Measurements from ENCODE around the gene TENM4. TPM values are rescaled to one million over a fixed set of nuclear protein-coding genes. Genes with fewer than 3 reads are reported as not detected.
A peak's percentile ranks its signal among the peaks of the same experiment; 100 is the strongest.

The TENM4 gene
- total and polyA plus RNA-seq, 10 of the 15 experiments (the other 5 are each of a cell fraction or from before 2014, with no cell fraction given): 0.03 to 0.12 (median 0.06) TPM; not detected in 7

DNA sequence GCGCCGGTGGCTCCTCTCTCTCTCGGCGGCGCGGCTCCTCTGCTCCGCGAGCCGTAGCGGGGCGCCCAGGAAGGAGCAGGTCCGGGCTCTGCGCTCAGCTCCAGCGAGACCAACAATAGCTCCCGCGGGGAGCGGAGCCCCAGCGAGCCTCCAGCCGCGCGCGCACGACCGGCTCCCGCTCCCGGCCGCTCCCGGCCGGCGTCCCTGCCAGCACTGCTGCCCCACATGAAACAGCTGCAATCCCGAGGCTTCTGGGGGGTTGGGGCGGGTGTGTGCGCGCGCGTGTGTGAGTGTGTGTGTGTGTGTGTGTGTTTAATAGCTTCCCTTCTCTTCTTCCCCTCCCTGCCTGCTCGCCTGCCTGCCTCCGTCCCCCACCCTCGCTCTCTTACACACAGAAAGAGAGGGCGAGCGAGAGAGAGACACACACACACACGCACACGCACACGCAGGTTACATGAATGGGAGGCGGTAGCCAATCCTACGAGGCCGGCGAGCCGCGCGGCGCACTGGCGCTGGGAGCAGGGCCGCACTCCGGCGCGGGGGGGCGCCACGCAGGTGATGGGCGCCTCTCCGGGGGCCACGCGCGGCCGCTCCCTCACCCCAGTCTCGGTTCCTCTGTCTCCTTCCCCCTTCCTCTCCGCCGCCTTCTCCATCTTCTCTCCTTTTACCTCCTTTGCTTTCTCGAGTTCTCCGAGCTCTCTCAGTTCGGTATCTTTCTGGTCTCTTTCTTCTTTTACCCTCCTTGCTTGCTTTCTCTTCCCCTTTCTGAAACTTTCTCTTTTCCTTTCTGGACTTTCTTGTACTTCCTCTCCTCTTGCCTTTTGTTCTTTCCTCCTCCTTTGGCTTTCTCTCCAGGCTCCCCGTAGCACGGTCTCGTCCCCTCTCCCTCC lies at the start of gene TENM4 (continued):
- no peak for TF ChIP-seq TAF1 (IDR thresholded peaks at IDR 0.05; ENCODE audit: borderline replicate concordance, low read depth, low read length)
- no peak for TF ChIP-seq CBX5 (IDR thresholded peaks at IDR 0.05; ENCODE audit: low read depth)
- TF ChIP-seq KDM1A (IDR thresholded peaks at IDR 0.05; ENCODE audit: borderline replicate concordance): no peak
- TF ChIP-seq, protein P1, sequence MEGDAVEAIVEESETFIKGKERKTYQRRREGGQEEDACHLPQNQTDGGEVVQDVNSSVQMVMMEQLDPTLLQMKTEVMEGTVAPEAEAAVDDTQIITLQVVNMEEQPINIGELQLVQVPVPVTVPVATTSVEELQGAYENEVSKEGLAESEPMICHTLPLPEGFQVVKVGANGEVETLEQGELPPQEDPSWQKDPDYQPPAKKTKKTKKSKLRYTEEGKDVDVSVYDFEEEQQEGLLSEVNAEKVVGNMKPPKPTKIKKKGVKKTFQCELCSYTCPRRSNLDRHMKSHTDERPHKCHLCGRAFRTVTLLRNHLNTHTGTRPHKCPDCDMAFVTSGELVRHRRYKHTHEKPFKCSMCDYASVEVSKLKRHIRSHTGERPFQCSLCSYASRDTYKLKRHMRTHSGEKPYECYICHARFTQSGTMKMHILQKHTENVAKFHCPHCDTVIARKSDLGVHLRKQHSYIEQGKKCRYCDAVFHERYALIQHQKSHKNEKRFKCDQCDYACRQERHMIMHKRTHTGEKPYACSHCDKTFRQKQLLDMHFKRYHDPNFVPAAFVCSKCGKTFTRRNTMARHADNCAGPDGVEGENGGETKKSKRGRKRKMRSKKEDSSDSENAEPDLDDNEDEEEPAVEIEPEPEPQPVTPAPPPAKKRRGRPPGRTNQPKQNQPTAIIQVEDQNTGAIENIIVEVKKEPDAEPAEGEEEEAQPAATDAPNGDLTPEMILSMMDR (IDR thresholded peaks at IDR 0.05 in 2 of 3, conservative IDR thresholded peaks at IDR 0.05 in 1 of 3; ENCODE audit: control insufficient read depth in 2 of 3, extremely low read depth in 1 of 3, insufficient read depth in 1 of 3, low read depth in 3 of 3, low read length in 3 of 3): peak in 2 of 3 experiments; percentile 7 to 18; a peak in 1 of 6 replicates
- TF ChIP-seq POLR2A (IDR thresholded peaks at IDR 0.05; ENCODE audit: low read depth, low read length): no peak
- no peak for TF ChIP-seq EGR1 (IDR thresholded peaks at IDR 0.05; ENCODE audit: borderline replicate concordance in 1 of 2, low read depth in 2 of 2, low read length in 2 of 2)
- TF ChIP-seq NFIC (IDR thresholded peaks at IDR 0.05; ENCODE audit: low read depth, low read length): no peak
- TF ChIP-seq ZNF622 (IDR thresholded peaks at IDR 0.05): no peak
- TF ChIP-seq IKZF2 (IDR thresholded peaks at IDR 0.05): no peak
- no peak for TF ChIP-seq KAT2A (conservative IDR thresholded peaks at IDR 0.05; ENCODE audit: control insufficient read depth, low read depth, low read length)
- TF ChIP-seq RAD21 (IDR thresholded peaks at IDR 0.05; ENCODE audit: insufficient read depth, low read depth, low read length): no peak
- TF ChIP-seq, protein P2, sequence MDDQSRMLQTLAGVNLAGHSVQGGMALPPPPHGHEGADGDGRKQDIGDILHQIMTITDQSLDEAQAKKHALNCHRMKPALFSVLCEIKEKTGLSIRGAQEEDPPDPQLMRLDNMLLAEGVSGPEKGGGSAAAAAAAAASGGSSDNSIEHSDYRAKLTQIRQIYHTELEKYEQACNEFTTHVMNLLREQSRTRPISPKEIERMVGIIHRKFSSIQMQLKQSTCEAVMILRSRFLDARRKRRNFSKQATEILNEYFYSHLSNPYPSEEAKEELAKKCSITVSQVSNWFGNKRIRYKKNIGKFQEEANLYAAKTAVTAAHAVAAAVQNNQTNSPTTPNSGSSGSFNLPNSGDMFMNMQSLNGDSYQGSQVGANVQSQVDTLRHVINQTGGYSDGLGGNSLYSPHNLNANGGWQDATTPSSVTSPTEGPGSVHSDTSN (IDR thresholded peaks at IDR 0.05; ENCODE audit: insufficient replicate concordance, low read depth, low read length): no peak
- TF ChIP-seq, protein P3, sequence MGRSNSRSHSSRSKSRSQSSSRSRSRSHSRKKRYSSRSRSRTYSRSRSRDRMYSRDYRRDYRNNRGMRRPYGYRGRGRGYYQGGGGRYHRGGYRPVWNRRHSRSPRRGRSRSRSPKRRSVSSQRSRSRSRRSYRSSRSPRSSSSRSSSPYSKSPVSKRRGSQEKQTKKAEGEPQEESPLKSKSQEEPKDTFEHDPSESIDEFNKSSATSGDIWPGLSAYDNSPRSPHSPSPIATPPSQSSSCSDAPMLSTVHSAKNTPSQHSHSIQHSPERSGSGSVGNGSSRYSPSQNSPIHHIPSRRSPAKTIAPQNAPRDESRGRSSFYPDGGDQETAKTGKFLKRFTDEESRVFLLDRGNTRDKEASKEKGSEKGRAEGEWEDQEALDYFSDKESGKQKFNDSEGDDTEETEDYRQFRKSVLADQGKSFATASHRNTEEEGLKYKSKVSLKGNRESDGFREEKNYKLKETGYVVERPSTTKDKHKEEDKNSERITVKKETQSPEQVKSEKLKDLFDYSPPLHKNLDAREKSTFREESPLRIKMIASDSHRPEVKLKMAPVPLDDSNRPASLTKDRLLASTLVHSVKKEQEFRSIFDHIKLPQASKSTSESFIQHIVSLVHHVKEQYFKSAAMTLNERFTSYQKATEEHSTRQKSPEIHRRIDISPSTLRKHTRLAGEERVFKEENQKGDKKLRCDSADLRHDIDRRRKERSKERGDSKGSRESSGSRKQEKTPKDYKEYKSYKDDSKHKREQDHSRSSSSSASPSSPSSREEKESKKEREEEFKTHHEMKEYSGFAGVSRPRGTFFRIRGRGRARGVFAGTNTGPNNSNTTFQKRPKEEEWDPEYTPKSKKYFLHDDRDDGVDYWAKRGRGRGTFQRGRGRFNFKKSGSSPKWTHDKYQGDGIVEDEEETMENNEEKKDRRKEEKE (IDR thresholded peaks at IDR 0.05): no peak
- TF ChIP-seq, protein P4, sequence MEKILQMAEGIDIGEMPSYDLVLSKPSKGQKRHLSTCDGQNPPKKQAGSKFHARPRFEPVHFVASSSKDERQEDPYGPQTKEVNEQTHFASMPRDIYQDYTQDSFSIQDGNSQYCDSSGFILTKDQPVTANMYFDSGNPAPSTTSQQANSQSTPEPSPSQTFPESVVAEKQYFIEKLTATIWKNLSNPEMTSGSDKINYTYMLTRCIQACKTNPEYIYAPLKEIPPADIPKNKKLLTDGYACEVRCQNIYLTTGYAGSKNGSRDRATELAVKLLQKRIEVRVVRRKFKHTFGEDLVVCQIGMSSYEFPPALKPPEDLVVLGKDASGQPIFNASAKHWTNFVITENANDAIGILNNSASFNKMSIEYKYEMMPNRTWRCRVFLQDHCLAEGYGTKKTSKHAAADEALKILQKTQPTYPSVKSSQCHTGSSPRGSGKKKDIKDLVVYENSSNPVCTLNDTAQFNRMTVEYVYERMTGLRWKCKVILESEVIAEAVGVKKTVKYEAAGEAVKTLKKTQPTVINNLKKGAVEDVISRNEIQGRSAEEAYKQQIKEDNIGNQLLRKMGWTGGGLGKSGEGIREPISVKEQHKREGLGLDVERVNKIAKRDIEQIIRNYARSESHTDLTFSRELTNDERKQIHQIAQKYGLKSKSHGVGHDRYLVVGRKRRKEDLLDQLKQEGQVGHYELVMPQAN (conservative IDR thresholded peaks at IDR 0.05): no peak
- TF ChIP-seq, protein P5, sequence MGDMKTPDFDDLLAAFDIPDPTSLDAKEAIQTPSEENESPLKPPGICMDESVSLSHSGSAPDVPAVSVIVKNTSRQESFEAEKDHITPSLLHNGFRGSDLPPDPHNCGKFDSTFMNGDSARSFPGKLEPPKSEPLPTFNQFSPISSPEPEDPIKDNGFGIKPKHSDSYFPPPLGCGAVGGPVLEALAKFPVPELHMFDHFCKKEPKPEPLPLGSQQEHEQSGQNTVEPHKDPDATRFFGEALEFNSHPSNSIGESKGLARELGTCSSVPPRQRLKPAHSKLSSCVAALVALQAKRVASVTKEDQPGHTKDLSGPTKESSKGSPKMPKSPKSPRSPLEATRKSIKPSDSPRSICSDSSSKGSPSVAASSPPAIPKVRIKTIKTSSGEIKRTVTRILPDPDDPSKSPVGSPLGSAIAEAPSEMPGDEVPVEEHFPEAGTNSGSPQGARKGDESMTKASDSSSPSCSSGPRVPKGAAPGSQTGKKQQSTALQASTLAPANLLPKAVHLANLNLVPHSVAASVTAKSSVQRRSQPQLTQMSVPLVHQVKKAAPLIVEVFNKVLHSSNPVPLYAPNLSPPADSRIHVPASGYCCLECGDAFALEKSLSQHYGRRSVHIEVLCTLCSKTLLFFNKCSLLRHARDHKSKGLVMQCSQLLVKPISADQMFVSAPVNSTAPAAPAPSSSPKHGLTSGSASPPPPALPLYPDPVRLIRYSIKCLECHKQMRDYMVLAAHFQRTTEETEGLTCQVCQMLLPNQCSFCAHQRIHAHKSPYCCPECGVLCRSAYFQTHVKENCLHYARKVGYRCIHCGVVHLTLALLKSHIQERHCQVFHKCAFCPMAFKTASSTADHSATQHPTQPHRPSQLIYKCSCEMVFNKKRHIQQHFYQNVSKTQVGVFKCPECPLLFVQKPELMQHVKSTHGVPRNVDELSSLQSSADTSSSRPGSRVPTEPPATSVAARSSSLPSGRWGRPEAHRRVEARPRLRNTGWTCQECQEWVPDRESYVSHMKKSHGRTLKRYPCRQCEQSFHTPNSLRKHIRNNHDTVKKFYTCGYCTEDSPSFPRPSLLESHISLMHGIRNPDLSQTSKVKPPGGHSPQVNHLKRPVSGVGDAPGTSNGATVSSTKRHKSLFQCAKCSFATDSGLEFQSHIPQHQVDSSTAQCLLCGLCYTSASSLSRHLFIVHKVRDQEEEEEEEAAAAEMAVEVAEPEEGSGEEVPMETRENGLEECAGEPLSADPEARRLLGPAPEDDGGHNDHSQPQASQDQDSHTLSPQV (IDR thresholded peaks at IDR 0.05): no peak
- TF ChIP-seq DPF2 (IDR thresholded peaks at IDR 0.05): peak; percentile 18; the same call in 1 of the 2 replicates
